ENCODE data around the gene MEFV. TPM values are rescaled to one million over a fixed set of nuclear protein-coding genes. Genes with fewer than 3 reads are reported as not detected.

MEFV gene
- total and polyA plus RNA-seq, 2 of the 13 experiments (the other 11 are each of a cell fraction or from before 2014, with no cell fraction given): 0.22 TPM; not detected in 1

DNA sequence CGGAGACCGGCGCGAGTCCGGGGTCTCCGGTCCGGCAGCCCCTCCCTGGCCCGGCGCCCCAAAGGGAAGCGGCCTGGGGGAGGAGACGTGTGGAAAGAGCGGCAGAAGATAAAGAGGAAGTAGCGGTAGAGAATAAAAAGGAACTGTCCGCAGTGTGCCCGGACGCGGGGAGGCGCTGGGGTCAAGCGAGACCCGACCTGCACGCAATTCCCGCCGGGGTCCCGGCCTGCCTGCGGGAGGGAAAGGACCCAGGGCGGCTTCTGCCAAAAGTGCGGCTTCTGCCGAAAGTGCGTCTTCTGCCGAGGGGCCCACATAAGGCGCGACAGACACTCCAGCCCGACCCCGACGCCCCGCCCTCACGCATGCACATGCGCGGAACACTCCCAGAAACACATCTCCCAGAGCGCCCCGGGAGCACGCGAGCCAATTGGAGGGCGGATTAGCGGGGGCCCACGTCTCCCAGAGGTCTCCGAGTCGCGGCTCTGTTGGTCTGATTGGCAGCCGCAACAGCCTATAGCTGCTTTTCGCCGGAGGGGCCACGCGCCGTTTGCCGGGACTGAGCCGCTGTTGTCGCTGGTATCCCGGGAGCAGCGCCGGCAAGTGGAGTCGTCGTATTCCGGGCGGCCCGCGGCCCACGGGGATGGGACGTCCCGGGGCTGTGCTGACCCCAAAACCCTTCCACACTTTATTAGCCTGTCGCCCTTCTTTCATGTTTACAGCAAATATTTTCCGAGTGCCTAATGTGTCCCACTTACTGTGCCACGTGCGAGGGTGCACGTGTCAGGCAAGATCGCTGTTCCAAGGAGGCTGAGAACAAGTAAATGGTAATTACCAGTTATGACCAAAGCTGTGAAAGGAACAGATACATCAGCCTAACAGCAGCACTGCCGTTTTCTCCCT lies 8.0 kb upstream of the MEFV start (continued):
- TF ChIP-seq HNRNPLL (IDR thresholded peaks at IDR 0.05; ENCODE audit: low read depth, low read length, poor library complexity, severe bottlenecking) (peak; percentile 82), ZSCAN25 (CRISPR knock-in tag; IDR thresholded peaks at IDR 0.05) (no peak), FLYWCH1 (CRISPR knock-in tag; IDR thresholded peaks at IDR 0.05) (no peak), ATAD3A (CRISPR knock-in tag; IDR thresholded peaks at IDR 0.05) (no peak), TARDBP (CRISPR knock-in tag; IDR thresholded peaks at IDR 0.05) (peak; percentile 55; the same call in 1 of the 2 replicates), ARID2 (CRISPR knock-in tag; IDR thresholded peaks at IDR 0.05; ENCODE audit: borderline replicate concordance) (no peak), PHB2 (IDR thresholded peaks at IDR 0.05; ENCODE audit: partially characterized antibody) (no peak), HOXA7 (CRISPR knock-in tag; IDR thresholded peaks at IDR 0.05) (no peak), ZNF3 (CRISPR knock-in tag; IDR thresholded peaks at IDR 0.05) (no peak), ZFX (CRISPR knock-in tag; IDR thresholded peaks at IDR 0.05; ENCODE audit: low read depth) (peak; percentile 74), NFE2L2 (IDR thresholded peaks at IDR 0.05; ENCODE audit: low read length) (no peak), ZNF20 (CRISPR knock-in tag; IDR thresholded peaks at IDR 0.05) (peak; percentile 61; the same call in 1 of the 2 replicates), YY1 (IDR thresholded peaks at IDR 0.05; ENCODE audit: insufficient read depth, insufficient replicate concordance, low read depth, low read length) (peak; percentile 34), ZNF777 (CRISPR knock-in tag; IDR thresholded peaks at IDR 0.05) (no peak), KDM2A (CRISPR knock-in tag; IDR thresholded peaks at IDR 0.05; ENCODE audit: borderline replicate concordance, low read depth) (peak; percentile 85), CHD4 (IDR thresholded peaks at IDR 0.05; ENCODE audit: borderline replicate concordance, low read length) (no peak), ZNF225 (CRISPR knock-in tag; IDR thresholded peaks at IDR 0.05) (no peak), BRCA1 (CRISPR knock-in tag; IDR thresholded peaks at IDR 0.05) (peak; percentile 83; the same call in 1 of the 2 replicates), ZC3H4 (CRISPR knock-in tag; IDR thresholded peaks at IDR 0.05; ENCODE audit: borderline replicate concordance) (peak; percentile 73; the same call in 1 of the 2 replicates), CREBL2 (CRISPR knock-in tag; IDR thresholded peaks at IDR 0.05; ENCODE audit: borderline replicate concordance) (no peak; the same call in 1 of the 2 replicates), CHD2 (IDR thresholded peaks at IDR 0.05; ENCODE audit: low read depth, low read length) (no peak), ZNF121 (CRISPR knock-in tag; IDR thresholded peaks at IDR 0.05) (no peak), ZBTB46 (CRISPR knock-in tag; IDR thresholded peaks at IDR 0.05; ENCODE audit: borderline replicate concordance) (no peak)
- TF ChIP-seq, protein P1, sequence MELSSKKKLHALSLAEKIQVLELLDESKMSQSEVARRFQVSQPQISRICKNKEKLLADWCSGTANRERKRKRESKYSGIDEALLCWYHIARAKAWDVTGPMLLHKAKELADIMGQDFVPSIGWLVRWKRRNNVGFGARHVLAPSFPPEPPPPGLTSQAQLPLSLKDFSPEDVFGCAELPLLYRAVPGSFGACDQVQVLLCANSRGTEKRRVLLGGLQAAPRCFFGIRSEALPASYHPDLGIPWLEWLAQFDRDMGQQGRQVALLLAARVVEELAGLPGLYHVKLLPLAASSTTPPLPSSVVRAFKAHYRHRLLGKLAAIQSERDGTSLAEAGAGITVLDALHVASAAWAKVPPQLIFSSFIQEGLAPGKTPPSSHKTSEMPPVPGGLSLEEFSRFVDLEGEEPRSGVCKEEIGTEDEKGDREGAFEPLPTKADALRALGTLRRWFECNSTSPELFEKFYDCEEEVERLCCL (CRISPR knock-in tag; IDR thresholded peaks at IDR 0.05; ENCODE audit: borderline replicate concordance): no peak
- TF ChIP-seq, protein P2, sequence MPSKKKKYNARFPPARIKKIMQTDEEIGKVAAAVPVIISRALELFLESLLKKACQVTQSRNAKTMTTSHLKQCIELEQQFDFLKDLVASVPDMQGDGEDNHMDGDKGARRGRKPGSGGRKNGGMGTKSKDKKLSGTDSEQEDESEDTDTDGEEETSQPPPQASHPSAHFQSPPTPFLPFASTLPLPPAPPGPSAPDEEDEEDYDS (CRISPR knock-in tag; IDR thresholded peaks at IDR 0.05): peak; percentile 68
- TF ChIP-seq, protein P3, sequence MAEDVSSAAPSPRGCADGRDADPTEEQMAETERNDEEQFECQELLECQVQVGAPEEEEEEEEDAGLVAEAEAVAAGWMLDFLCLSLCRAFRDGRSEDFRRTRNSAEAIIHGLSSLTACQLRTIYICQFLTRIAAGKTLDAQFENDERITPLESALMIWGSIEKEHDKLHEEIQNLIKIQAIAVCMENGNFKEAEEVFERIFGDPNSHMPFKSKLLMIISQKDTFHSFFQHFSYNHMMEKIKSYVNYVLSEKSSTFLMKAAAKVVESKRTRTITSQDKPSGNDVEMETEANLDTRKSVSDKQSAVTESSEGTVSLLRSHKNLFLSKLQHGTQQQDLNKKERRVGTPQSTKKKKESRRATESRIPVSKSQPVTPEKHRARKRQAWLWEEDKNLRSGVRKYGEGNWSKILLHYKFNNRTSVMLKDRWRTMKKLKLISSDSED (CRISPR knock-in tag; IDR thresholded peaks at IDR 0.05): no peak
